ENCODE data around the gene BAG3.

Gene BAG3

DNA sequence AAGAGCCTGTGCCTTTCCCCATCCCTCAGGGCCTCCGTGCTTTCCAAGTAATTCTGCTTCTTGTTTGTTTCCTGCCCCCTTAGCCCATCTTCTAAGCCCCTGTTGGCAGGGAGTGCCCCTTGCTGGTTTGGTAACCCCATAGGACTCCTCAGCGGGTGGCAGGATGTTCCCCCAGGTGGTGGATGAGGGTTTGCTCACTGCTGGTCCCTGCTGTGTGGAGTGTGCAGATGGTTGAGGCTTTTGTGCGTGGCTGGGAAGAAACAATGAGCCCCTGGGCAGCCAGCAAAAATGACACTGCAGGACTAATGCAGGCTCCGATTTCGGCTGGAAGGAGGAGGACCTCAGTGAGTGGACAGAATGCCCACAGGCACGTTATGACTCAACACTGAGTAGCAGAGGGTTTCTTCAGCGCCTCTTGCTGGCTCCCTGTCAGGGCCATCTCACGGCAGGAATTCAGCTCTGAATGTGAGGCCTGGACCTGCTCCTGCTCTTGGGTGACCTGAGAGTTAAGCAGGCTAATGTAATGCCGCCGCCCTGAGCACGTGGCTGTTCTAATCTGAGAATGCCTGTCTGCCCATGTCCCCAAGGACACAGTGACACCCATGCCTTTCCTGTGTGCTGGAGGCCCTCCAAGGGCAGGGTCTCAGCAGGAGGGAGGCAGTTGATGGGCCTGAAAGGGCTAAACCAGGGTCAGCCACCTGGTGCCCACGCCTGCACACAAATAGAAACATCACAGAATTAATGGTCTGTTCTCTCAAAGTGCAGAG is 16.6 kb downstream of the BAG3 start:
- no peak for DNase-seq (ENCODE audit: low read depth in 2 of 2)

DNA sequence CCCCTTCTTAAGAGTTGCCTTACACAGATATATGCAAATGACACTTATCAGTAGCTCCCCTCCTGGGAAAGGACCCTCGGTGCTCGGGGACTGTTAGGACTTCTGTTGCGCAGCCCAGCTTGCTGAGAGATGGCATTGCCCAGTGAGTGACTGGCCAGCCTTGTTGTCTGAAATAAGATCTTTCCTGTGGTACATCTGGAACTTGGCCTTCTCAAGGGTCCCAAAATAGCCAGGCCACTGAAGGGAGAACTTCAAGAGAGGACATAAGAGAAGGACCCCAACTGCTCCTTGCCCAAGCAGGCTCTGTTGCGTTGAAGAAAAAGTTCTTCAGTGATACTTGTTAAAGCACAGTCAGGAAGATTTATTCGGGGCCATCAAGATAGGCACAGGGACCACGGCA is 17.3 kb downstream of the BAG3 start:
- no peak for DNase-seq (ENCODE audit: low read depth in 2 of 2)

DNA sequence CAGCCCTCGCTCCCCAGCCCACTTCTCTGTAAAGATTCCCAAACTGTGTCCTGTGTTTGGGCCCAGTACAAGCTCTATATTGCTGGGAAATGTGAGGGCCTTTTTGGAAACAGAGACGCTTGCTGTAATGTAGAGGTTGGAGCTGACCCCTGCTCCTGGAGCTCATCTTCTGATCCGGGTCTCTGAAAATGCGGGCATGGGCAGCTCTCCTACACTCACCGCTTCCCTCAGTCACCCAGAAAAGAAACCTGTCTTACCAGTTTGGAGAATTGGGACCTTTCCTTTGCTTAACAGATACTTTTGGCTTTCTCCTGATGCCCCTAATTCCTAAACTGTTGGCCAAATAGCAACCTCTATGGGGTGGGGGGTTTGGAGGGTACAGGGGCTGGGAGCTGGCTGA is 18.2 kb downstream of the BAG3 start:
- no peak for DNase-seq (ENCODE audit: low read depth in 2 of 2)

DNA sequence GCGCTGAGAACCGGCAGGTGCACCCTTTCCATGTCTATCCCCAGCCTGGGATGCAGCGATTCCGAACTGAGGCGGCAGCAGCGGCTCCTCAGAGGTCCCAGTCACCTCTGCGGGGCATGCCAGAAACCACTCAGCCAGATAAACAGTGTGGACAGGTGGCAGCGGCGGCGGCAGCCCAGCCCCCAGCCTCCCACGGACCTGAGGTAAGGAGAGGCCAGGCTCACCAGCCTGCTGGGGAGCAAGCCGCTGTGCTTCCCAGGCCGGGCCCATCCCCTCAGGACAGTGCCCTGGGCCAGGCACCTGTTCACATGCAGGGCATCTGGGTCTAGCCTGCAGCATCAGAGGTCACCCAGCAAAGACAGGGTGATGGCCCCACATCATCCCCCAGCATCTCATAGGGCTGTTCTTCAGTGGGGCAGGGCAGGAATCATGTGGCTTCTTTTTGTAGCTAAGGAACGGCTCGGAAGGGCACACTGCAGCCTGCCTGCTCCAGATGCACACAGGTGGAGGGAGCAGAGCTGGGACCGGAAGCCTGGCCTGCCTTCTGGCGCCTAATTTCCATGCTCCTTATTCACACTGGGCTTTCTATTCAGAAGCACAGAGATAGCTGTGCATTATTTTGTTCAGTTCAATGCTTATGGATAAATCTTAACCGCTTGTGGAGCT is 18.9 kb downstream of the BAG3 start:
- no peak for DNase-seq (ENCODE audit: low read depth in 2 of 2)

DNA sequence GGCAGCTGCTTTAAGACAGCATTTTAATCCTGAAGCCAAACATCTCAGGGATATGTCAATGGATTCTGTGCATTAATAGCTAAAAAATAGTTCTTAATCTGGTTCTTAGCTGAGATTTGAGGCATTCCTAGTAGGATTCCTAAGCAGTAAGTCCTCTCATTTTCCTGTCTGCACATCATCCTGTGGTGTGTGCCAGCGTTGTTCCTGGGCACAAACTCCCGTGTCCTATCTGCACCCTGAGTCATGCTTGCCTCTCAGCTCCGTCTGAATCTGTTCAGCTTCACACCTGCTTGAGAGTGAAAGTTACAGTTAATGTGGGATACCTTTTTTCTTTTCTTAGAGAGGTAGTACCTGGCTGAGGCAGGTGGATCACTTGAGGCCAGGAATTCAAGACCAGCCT is 19.5 kb downstream of the BAG3 start:
- DNase-seq (ENCODE audit: low read depth in 2 of 2), result no peak

DNA sequence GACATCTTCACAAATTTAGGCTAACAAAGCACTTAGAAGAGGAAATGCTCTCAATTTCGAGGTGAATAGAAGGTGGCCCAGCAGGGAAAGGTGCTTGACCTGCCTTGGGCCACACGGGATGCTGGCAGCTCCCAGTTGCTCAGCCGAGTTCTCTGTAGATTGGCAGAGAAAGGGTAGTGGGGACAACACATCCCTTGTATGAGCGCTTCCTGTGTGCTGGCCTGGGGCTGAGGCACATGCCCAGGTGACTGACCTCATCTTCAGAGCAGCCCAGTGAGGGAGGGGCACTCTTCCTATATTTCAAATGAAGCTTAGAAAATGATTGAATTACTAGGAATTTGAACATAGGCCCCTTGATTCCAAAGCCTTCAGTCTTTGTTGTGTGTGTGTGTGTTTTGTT is 20.2 kb downstream of the BAG3 start:
- DNase-seq (ENCODE audit: low read depth in 2 of 2), result no peak

DNA sequence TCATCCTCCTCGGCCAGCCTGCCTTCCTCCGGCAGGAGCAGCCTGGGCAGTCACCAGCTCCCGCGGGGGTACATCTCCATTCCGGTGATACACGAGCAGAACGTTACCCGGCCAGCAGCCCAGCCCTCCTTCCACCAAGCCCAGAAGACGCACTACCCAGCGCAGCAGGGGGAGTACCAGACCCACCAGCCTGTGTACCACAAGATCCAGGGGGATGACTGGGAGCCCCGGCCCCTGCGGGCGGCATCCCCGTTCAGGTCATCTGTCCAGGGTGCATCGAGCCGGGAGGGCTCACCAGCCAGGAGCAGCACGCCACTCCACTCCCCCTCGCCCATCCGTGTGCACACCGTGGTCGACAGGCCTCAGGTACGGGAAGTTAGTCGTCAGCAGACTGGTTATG is 21.1 kb downstream of the BAG3 start:
- no peak for DNase-seq (ENCODE audit: low read depth in 2 of 2)

DNA sequence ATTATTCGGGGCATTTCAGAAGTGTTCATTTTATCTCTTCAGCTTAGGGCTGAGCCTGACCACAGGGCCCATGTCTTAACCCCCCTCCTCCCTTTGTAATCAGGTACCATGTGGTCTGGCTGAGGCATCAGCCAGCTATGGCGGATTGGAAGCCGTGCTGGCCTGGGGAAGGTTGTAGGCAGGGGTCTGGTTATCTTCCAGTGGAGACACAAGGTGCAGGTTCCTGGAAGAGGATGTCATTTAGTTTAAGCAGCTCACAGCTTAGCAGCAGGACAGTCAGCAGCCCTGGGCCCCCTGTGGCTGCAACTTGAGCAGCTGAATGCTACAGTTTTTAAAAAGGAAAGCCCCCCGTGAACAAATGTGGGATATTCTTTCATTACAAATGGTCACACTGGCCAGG is 22.1 kb downstream of the BAG3 start:
- no peak for DNase-seq (ENCODE audit: low read depth in 2 of 2)

DNA sequence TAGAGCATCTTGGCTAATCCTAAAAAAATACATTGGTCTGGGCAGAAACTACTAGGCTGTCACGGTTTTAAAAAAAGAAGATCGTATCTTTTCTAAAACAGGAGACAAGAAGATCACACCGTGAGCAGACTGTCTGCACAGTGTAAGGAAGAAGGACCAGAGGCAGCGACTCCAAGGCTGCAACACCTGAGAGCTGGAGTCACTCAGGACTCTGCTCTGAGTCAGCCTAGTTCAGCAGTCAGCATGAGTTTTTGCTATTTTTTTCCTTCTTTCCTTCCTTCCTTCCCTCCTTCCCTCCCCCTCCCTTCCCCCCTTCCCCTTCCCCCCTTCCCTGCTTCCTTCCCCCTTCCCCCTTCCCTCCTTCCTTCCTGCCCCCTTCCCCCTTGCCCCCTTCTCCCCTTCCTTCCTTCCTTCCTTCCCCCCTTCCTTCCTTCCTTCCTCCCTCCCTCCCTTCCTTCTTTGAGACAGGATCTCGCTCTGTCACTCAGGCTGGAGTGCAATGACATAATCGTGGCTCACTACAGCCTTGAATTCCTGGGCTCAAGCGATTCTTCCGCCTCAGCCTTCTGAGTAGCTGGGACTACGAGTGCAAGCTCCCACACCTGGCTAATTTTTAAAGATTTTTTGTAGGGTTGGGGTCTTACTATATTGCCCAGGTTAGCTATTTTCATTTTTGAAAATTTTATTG is 24.4 kb downstream of the BAG3 start:
- no peak for DNase-seq (ENCODE audit: low read depth in 2 of 2)

DNA sequence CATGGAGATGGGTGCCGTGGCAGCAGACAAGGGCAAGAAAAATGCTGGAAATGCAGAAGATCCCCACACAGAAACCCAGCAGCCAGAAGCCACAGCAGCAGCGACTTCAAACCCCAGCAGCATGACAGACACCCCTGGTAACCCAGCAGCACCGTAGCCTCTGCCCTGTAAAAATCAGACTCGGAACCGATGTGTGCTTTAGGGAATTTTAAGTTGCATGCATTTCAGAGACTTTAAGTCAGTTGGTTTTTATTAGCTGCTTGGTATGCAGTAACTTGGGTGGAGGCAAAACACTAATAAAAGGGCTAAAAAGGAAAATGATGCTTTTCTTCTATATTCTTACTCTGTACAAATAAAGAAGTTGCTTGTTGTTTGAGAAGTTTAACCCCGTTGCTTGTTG is 25.9 kb downstream of the BAG3 start:
- DNase-seq (ENCODE audit: low read depth in 2 of 2), result no peak

DNA sequence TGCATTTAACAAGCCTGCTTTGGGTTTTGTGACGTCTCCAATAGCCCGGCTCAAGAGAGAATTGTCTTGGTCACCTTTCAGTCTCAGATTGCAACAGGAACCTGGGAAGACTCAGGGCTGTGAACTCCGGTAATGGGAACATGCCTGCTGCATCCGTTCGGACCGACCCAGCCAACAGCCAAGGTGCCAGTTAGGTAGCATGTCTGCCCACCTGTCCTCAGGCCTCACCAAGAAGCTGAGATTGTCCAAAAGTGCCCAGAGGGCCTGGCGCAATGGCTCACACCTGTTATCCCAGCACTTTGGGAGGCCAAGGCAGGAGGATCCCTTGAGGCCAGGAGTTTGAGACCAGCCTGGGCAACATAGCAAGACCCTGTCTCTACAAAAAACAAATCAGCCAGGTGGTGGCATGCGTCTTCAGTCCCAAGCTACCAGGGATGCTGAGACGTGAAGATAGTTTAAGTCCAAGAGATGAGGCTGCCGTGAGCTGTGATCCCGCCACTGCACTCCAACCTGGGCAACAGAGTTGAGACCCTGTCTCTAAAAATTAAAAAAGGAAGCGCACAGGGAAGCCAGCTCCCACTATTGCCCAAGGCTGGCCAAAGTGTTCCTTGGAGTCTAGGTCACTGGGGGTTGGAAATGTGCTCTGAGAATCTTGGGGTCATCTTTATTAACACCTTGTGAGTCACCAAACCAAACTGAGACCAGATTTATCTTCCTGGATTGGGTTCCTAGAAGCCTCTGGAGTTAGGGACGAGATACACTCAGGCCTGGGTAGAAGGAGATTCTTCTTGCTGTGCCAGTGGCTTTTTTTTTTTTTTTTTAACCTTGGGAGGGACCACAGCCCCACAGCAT is 26.9 kb downstream of the BAG3 start:
- DNase-seq (ENCODE audit: low read depth in 2 of 2), result no peak

DNA sequence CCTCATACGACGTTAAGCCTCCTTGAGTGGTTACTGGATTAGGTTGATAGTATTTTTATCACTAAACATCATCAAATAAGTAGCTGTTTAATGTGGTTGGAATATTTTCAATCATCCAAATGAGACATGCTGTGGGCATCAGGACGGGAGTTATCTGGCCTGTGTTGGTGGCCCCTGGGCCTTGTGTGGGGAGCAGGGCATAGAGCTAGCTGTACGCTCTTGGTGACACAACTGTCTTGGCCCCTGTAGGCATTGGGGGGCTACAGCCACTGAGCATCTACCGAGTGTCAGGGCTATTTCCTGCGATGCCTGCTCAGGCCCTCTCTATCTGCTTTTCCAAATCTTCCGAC is 28.3 kb downstream of the BAG3 start:
- no peak for DNase-seq (ENCODE audit: low read depth in 2 of 2)

DNA sequence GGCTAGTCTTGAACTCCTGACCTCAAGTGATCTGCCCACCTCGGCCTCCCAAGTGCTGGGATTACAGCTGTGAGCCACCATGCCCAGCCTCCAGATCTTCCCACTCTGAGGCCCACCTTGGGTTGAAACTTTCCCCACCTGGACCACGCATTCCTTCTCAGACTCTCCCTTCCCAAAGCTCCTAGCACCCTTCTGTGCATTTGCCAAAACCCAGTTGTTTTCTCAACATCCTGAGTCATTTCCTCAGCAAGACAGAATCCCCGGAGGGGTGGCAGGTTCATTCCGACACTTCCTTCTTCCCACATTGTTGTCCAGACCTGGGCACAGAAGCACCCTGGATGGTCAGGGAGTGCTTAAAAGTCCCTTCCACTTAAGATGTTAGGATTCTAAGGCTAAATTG is 28.9 kb downstream of the BAG3 start:
- no peak for DNase-seq (ENCODE audit: low read depth in 2 of 2)

DNA sequence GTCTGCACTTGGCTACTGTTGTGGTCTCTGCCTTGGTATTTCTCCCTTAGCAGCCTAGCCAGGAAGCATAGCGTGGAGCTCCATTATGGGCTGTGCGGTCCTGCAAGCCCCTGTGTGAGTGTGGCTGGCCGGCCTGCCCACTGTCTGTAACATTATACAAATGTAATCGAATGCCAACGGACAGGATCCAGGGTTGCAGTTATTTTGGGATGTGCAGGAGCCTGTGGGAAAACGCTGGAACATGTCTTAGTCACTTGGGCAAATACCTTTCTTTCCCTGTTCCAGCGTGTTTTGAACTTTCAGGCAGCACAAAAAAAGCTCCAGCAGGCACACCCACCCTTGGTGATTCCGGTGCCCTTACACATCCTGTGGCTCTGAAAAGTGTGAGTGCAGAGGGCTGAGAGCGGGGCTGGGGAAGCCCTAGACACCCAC is 29.5 kb downstream of the BAG3 start:
- no peak for DNase-seq (ENCODE audit: low read depth in 2 of 2)

DNA sequence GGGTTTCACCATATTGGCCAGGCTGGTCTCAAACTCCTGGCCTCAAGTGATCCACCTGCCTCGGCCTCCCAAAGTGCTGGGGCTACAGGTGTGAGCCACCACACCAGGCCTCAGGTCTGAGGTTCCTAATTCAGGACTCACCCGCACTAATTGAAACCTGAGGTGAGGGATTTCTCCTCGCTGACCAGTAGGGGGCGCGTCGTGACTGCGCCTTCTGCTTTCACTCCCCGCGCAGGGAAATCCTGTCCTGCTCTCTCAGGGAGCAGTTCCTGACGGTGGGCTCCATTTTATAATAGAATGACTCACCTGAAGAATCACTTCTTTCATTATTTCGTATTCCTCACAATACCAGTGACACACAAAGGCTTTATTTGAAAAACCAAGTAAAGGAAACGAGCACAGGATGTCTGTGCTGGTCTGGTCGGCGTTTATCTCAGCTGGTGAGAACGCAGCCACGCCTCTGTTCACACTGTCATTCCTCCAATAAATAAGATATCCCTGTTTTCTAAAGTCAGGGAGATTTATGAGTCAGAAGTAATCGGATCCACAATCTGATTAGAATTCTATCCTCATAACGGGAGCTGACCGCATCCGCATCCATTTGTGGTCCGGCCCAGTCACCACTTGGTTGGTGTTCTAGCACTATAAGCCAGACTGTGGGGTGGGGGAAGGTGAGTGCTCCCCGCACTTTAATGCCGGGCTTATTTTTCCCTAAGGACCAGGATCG is 35.4 kb downstream of the BAG3 start:
- peak; percentile 51 to 70 for DNase-seq (ENCODE audit: low read depth in 2 of 2)

DNA sequence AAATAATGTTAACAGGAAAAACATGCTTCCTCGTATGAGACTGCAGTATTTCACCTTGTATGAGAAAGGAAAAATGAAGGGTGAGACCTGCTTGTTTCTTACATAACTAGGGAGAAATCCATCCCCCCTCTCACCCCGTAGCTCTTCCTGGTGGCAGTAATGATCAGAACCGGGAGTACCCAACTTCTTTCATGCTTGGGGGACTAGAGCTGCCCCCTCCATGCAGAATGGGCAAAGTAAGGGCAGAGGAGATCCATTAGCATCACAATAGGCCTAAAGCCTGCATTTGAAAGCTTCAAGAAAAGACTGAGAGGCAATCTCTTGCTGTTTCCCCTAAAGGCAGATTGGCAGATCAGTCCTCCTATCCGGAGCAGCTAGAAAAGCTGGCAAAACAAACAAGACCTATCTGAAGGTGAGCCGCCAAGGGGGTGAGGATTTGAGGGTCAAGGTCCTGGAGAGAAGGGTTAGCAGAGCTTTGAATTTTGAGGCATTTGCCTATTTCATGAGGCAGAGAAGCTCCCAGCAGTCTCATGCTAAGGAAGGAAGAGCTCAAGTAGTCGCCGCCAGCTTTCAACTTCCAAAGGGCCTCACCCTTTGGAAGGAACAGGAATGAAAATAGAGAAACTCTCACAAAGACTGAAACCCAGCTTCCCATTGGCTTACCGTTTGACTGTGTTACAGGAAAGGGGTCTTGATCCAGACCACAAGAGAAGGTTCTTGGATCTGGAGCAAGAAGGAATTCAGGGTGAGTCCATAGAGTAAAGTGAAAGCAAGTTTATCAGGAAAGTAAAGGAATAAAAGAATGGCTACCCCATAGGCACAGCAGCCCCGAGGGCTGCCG is 36.2 kb downstream of the BAG3 start:
- no peak for DNase-seq (ENCODE audit: low read depth in 2 of 2)

DNA sequence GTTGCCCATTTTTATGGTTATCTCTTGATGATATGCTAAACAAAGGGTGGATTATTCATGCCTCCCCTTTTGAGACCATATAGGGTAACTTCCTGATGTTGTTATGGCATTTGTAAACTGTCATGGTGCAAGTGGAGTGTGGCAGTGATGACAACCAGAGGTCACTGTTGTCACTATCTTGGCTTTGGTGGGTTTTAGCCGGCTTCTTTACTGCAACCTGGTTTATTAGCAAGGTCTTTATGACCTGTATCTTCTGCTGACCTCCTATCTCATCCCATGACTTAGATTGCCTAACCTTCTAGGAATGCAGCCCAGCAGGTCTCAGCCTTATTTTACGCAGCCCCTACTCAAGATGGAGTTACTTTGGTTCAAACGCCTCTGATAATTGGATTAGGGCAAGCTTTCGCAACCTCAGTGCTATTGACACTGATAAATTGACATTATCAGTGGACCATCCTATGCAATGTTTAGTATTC is 36.9 kb downstream of the BAG3 start:
- DNase-seq (ENCODE audit: low read depth in 2 of 2), result no peak

DNA sequence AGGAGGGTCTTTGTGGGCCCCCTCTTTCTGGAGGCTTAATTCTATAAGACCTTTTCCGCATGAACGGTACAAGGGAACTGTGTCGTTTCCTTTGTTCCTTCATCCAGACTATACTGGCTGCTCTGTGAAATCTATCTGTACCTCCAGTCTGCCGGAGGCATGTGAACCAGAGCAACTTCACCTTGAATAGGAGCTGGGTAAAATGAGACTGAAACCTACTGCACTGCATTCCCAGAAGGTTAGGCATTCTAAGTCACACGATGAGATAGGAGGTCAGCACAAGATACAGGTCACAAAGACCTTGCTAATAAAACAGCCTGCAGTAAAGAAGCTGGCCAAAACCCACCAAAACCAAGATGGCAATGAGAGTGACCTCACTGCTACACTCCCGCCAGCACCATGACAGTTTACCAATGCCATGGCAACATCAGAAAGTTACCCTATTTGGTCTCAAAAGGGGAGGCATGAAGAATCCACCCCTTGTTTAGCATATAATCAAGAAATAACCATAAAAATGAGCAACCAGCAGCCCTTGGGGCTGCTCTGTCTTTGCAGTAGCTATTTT is 37.9 kb downstream of the BAG3 start:
- no peak for DNase-seq (ENCODE audit: low read depth in 2 of 2)

DNA sequence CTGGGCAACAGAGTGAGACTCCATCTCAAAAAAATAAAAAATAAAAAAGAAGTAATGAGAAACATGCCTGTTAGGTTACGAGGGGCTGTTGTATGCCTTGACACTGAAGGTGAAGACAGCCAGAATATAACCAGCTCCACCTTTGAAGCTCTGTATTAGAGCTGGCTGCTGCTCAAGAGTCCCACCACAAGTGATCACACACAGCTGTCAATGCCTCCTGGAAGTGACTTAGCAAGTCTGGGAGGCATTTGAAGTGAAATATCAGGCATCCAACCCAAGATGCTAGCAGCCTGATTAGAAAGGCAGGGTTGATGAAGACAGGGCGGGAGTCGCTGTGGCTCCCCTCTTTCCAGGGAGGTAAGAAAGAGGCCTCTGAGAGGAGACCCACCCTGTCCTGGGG is 40.5 kb downstream of the BAG3 start:
- no peak for DNase-seq (ENCODE audit: low read depth in 2 of 2)

All from stimulated activated CD8-positive, alpha-beta memory T cell treated with anti-CD3 and anti-CD28 coated beads, Interleukin-7, amount 100 ng/mL, for 1 hour (primary cell).